WERI-Rb-1 (cell line): ENCODE data around the gene FAM184A.

Experiments used
- DNase-seq: peaks from one replicate; pipeline ENCODE4 v3.0.0-alpha.2; 2020
- H3K27ac ChIP-seq: fragments of 250-450 bp; sonication (Bioruptor Pico); 2 replicates; pipeline ENCODE4 v1.5.1; 2020; ENCODE audit warnings: mild to moderate bottlenecking, moderate library complexity
- H3K27me3 ChIP-seq: fragments of 250-450 bp; sonication (Bioruptor Pico); 2 replicates; pipeline ENCODE4 v1.5.1; 2021; ENCODE audit warnings: mild to moderate bottlenecking, low read depth, moderate library complexity; ENCODE audit not compliant: insufficient read depth, severe bottlenecking
- H3K36me3 ChIP-seq: fragments of 250-450 bp; sonication (Bioruptor Pico); 2 replicates; pipeline ENCODE4 v1.5.1; 2020; ENCODE audit warnings: mild to moderate bottlenecking, moderate library complexity
- H3K4me3 ChIP-seq: 2 replicates; pipeline ENCODE4 v1.5.1; 2011; ENCODE audit warnings: low read depth, mild to moderate bottlenecking, control low read depth, low read length
- H3K9me3 ChIP-seq: fragments of 250-450 bp; sonication (Bioruptor Pico); 2 replicates; pipeline ENCODE4 v1.5.1; 2021; ENCODE audit warnings: mild to moderate bottlenecking, moderate library complexity; ENCODE audit not compliant: severe bottlenecking
- TF ChIP-seq, protein P1 (sequence below): IDR thresholded peaks from 2 replicates; pipeline ENCODE4 v1.5.1; 2011; ENCODE audit warnings: low read depth, mild to moderate bottlenecking, control low read depth, inconsistent platforms, low read length

Gene FAM184A

DNA sequence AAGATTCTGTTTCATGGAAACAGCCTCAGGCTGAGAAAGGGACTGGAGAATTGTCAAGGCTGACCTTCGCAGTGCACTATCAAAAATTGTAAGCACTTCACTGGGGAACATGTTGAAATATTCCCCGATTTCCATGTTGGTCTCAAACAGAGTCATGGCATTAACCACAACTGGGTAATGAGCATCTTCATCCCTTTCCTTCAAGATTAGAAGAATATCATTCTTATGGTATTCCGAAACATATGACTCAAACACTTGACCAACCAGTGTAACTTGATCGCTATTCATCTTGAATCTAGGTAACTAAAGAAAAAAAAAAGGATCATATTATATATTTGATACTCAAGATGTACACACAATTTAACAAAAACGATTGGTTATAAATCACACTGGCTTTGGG is 147.0 kb downstream of the FAM184A start:
- no peaks in the 10 kb centered on the region for H3K27me3 ChIP-seq
- TF ChIP-seq, protein P1, sequence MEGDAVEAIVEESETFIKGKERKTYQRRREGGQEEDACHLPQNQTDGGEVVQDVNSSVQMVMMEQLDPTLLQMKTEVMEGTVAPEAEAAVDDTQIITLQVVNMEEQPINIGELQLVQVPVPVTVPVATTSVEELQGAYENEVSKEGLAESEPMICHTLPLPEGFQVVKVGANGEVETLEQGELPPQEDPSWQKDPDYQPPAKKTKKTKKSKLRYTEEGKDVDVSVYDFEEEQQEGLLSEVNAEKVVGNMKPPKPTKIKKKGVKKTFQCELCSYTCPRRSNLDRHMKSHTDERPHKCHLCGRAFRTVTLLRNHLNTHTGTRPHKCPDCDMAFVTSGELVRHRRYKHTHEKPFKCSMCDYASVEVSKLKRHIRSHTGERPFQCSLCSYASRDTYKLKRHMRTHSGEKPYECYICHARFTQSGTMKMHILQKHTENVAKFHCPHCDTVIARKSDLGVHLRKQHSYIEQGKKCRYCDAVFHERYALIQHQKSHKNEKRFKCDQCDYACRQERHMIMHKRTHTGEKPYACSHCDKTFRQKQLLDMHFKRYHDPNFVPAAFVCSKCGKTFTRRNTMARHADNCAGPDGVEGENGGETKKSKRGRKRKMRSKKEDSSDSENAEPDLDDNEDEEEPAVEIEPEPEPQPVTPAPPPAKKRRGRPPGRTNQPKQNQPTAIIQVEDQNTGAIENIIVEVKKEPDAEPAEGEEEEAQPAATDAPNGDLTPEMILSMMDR: no peak
- H3K27ac ChIP-seq: no peak overlapping the region
- H3K36me3 ChIP-seq: peaks cover 39% of the 10 kb centered on the region
- DNase-seq: no peak
- H3K4me3 ChIP-seq: no peak overlapping the region
- no peaks in the 10 kb centered on the region for H3K9me3 ChIP-seq

DNA sequence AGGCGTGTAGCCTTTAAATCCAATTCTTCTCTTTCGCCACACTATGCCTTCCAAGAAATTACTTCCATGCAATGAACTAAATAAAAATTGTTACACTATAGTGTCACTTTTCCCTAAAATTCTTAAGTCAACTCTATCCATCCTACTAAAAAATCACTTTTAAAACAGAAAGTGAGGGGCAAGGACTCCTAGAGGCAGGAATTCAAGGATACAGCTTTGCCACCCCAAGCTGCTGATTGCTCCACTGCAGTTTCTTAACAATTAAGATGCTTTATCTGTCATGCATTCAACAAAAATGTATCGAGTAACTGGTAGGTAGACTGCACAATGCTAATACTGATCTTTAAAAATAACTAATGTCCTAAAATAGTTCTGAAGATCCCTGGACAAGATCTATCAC is 147.8 kb downstream of the FAM184A start:
- peaks cover 43% of the 10 kb centered on the region for H3K36me3 ChIP-seq
- no peaks in the 10 kb centered on the region for H3K9me3 ChIP-seq
- no peaks in the 10 kb centered on the region for H3K27me3 ChIP-seq
- TF ChIP-seq, protein P1: no peak
- DNase-seq: no peak
- no peak overlapping the region for H3K4me3 ChIP-seq
- H3K27ac ChIP-seq: no peak overlapping the region

DNA sequence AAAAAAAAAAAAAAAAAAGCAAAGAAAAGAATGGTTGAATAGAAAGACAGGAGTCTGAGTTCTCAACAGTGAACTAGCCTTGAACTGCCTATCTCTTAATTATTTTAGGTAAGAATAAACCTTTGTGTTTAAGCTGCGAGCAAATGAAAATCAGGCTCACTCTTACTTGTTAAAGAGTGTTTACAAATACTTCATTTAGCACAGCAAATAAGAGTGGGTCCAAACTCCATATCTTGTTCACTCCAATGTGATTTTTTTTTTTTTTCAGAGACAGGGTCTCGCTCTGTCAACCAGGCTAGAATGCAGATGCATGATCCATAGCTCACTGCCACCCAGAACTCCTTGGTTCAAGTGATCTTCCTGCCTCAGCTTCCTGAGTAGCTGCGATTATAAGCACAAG is 155.4 kb downstream of the FAM184A start:
- H3K9me3 ChIP-seq: no peaks in the 10 kb centered on the region
- H3K4me3 ChIP-seq: no peak overlapping the region
- no peak overlapping the region for H3K27ac ChIP-seq
- H3K27me3 ChIP-seq: no peaks in the 10 kb centered on the region
- peaks cover 50% of the 10 kb centered on the region for H3K36me3 ChIP-seq
- no peak for DNase-seq
- TF ChIP-seq, protein P1: no peak

DNA sequence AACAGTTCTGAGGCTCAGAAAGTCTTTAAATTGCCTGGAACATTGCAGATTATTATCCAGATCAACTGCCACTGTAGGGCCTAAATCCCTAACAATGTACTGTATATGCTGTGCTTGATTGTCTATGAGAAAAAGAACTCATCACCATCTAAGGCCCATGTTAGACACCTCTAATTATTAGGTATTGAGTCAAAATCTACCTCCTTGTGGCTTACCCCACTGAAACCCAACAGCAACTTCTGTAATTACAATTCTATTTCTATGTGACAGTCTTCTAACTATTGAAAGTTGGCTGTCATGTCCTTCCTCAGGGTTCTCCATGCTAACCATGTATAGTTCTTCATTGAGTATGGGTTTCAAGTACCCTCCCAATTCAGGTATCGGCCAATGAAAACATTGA is 157.4 kb downstream of the FAM184A start:
- no peaks in the 10 kb centered on the region for H3K27me3 ChIP-seq
- H3K4me3 ChIP-seq: no peak overlapping the region
- H3K36me3 ChIP-seq: peaks cover 50% of the 10 kb centered on the region
- TF ChIP-seq, protein P1: no peak
- DNase-seq: no peak
- H3K27ac ChIP-seq: no peak overlapping the region
- H3K9me3 ChIP-seq: no peaks in the 10 kb centered on the region

DNA sequence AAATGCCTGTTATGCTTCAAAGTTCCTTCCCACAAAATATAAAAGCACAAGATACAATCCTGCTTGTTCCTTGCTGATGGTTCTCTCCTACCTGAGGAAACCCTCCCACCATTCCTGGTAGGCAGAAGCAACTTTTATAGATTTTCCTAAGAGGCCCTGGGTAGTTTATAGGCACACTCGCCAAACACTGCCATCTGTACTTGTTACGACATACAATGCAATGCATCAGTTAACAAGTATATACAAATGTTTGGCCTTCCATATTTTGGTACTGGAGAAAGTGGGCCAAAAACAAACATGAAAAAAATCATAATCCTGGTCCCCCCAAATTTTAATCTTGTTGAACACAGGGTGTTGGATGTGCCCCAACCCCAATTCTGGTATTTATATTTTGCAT is 160.1 kb downstream of the FAM184A start:
- peaks cover 53% of the 10 kb centered on the region for H3K36me3 ChIP-seq
- TF ChIP-seq, protein P1: no peak
- H3K27me3 ChIP-seq: no peaks in the 10 kb centered on the region
- no peak for DNase-seq
- H3K27ac ChIP-seq: no peak overlapping the region
- no peak overlapping the region for H3K4me3 ChIP-seq
- no peaks in the 10 kb centered on the region for H3K9me3 ChIP-seq

DNA sequence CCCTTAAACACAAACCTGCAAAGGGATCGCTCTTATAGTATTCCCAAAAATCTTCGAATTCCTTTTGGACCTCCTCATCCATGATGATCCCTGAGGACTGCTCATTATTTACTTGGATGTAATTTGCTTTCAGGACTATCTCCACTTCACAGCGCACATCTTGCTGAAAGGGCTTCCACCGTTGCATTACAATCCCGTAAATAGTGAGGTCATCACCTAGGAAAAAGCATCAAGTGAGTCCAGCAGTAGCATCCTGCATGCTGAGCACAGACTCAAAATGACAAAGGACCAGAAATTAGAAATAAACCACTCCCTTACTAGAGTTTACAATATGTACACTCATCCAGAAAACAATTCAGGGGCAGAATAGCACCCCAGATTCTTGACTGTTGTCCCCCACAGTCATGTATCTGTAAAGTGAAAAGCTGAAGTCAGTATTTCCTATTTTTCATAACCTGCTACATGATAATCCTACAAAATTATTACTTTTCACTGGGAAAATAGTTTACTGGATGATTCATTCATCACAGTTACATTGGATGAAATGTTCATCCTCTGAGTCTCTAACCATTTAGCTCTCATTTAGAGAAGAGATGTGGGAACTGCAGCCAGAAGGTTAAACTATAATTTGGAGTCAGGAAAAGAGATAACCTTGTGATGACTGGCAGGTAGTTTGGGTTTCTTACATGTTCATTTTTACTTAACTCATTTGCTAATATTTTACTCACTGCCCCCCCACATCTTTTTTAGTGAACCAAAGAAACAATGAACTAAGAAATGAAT is 160.7 kb downstream of the FAM184A start:
- no peaks in the 10 kb centered on the region for H3K27me3 ChIP-seq
- H3K36me3 ChIP-seq: peaks cover 50% of the 10 kb centered on the region
- no peak overlapping the region for H3K4me3 ChIP-seq
- no peaks in the 10 kb centered on the region for H3K9me3 ChIP-seq
- H3K27ac ChIP-seq: no peak overlapping the region
- DNase-seq: no peak
- TF ChIP-seq, protein P1: no peak
